Measurements from ENCODE around the gene ZBED3. TPM values are rescaled to one million over a fixed set of nuclear protein-coding genes. Genes with fewer than 3 reads are reported as not detected.

ZBED3 gene
- polyA plus RNA-seq, 1 donor from 2014 or later = 0.56 TPM

DNA sequence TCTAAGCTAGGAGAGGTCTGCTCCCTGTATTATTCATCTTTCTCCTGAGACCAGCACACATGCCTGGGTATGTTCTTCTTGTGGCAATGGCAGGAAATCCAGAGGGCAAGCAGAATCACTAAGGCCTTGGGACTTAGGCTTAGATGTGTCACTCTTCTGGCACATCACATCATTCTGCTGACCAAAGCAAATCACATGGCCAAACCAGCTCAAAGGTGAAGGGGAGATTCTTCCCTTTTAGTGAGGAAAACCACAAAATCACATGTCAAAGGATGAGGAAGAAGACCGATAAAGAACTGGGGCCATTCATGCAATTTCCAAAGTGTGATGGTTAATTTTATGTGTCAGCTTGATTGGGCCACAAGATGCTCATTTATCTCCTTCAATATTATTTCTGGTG, 62.6 kb downstream of the ZBED3 start:
- no peak overlapping the region for H2AFZ ChIP-seq (ENCODE audit: low read depth, low read length)
- H3K36me3 ChIP-seq (ENCODE audit: insufficient read depth, low read length) = no peaks in the 10 kb centered on the region
- TF ChIP-seq SMC3 (conservative IDR thresholded peaks at IDR 0.05; ENCODE audit: poor library complexity) (no peak), TAF1 (IDR thresholded peaks at IDR 0.05; ENCODE audit: low read depth) (no peak), MXI1 (conservative IDR thresholded peaks at IDR 0.05; ENCODE audit: poor library complexity, severe bottlenecking) (no peak), POLR2AphosphoS5 (IDR thresholded peaks at IDR 0.05) (no peak), EP300 (conservative IDR thresholded peaks at IDR 0.05; ENCODE audit: poor library complexity, severe bottlenecking) (no peak), REST (IDR thresholded peaks at IDR 0.05; ENCODE audit: borderline replicate concordance) (no peak), RAD21 (conservative IDR thresholded peaks at IDR 0.05) (no peak), EZH2 (IDR thresholded peaks at IDR 0.05; ENCODE audit: borderline replicate concordance, insufficient read depth, low read length, poor library complexity, severe bottlenecking) (no peak)
- TF ChIP-seq, protein P1, sequence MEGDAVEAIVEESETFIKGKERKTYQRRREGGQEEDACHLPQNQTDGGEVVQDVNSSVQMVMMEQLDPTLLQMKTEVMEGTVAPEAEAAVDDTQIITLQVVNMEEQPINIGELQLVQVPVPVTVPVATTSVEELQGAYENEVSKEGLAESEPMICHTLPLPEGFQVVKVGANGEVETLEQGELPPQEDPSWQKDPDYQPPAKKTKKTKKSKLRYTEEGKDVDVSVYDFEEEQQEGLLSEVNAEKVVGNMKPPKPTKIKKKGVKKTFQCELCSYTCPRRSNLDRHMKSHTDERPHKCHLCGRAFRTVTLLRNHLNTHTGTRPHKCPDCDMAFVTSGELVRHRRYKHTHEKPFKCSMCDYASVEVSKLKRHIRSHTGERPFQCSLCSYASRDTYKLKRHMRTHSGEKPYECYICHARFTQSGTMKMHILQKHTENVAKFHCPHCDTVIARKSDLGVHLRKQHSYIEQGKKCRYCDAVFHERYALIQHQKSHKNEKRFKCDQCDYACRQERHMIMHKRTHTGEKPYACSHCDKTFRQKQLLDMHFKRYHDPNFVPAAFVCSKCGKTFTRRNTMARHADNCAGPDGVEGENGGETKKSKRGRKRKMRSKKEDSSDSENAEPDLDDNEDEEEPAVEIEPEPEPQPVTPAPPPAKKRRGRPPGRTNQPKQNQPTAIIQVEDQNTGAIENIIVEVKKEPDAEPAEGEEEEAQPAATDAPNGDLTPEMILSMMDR (IDR thresholded peaks at IDR 0.05; ENCODE audit: poor library complexity, severe bottlenecking) = no peak
- H4K20me1 ChIP-seq (ENCODE audit: insufficient read depth) = no peaks in the 10 kb centered on the region
- H3K9me3 ChIP-seq (ENCODE audit: low read length) = no peaks in the 10 kb centered on the region
- H3K4me2 ChIP-seq (ENCODE audit: low read length) = no peak overlapping the region
- H3K27me3 ChIP-seq (ENCODE audit: insufficient read depth, low read depth, low read length) = no peaks in the 10 kb centered on the region
- no peak overlapping the region for H3K27ac ChIP-seq (ENCODE audit: low read length)
- H3K79me2 ChIP-seq (replicated peaks; ENCODE audit: insufficient read depth, low read length) = no peaks in the 10 kb centered on the region
- H3K9me2 ChIP-seq (ENCODE audit: insufficient read depth, low read length) = no peaks in the 10 kb centered on the region
- H3K4me3 ChIP-seq (ENCODE audit: low read length) = no peak overlapping the region
- H3K9ac ChIP-seq (ENCODE audit: low read length) = no peak overlapping the region
- H3F3A ChIP-seq (ENCODE audit: insufficient read depth, low read length, poor library complexity, severe bottlenecking) = no peaks in the 10 kb centered on the region

DNA sequence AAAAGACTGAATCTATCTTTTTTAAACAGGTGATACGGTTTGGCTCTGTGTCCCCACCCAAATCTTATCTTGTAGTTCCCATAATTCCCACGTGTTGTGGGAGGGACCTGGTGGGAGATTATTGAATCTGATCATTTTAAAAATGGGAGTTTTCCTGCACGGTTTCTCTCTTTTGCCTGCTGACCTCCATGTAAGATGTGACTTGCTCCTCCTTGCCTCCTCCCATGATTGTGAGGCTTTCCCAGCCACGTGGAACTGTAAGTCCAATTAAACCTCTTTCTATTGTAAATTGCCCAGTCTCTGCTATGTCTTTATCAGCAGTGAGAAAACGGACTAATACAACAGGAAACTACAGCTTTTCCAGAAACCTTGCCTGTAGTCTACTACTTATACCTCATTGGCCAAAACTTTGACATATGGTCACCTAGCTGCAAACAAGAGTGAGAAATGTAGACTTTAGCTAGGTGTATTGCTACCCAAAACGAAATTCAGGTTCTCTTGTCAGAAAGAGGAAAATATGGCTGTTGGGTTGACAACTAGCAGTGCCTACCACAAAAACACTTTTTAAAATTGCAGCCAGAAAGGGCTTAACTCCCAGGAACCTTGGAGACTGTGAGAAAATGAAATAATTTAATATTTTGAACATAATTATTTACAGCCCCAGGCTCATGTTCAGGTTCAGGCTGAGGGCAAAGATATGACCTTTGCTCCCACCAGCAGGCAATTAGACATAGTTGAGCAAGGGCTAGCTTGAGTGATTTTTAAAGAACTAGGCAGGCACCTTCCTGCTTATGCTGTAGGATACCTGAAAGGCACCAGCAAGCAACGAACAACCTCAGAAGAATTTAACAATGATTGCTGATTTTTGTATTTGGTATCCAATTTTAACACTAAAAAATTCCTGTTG, 64.3 kb downstream of the ZBED3 start:
- H3K27ac ChIP-seq (ENCODE audit: low read length) = no peak overlapping the region
- H3F3A ChIP-seq (ENCODE audit: insufficient read depth, low read length, poor library complexity, severe bottlenecking) = no peaks in the 10 kb centered on the region
- no peak overlapping the region for H2AFZ ChIP-seq (ENCODE audit: low read depth, low read length)
- no peaks in the 10 kb centered on the region for H4K20me1 ChIP-seq (ENCODE audit: insufficient read depth)
- no peaks in the 10 kb centered on the region for H3K79me2 ChIP-seq (replicated peaks; ENCODE audit: insufficient read depth, low read length)
- H3K27me3 ChIP-seq (ENCODE audit: insufficient read depth, low read depth, low read length) = no peaks in the 10 kb centered on the region
- H3K4me3 ChIP-seq (ENCODE audit: low read length) = no peak overlapping the region
- no peak overlapping the region for H3K4me2 ChIP-seq (ENCODE audit: low read length)
- H3K9ac ChIP-seq (ENCODE audit: low read length) = no peak overlapping the region
- TF ChIP-seq POLR2AphosphoS5 (IDR thresholded peaks at IDR 0.05) (no peak), EP300 (conservative IDR thresholded peaks at IDR 0.05; ENCODE audit: poor library complexity, severe bottlenecking) (no peak), MXI1 (conservative IDR thresholded peaks at IDR 0.05; ENCODE audit: poor library complexity, severe bottlenecking) (no peak), TAF1 (IDR thresholded peaks at IDR 0.05; ENCODE audit: low read depth) (no peak), EZH2 (IDR thresholded peaks at IDR 0.05; ENCODE audit: borderline replicate concordance, insufficient read depth, low read length, poor library complexity, severe bottlenecking) (no peak), RAD21 (conservative IDR thresholded peaks at IDR 0.05) (no peak), REST (IDR thresholded peaks at IDR 0.05; ENCODE audit: borderline replicate concordance) (no peak), SMC3 (conservative IDR thresholded peaks at IDR 0.05; ENCODE audit: poor library complexity) (no peak)
- TF ChIP-seq, protein P1 (IDR thresholded peaks at IDR 0.05; ENCODE audit: poor library complexity, severe bottlenecking) = no peak
- H3K36me3 ChIP-seq (ENCODE audit: insufficient read depth, low read length) = no peaks in the 10 kb centered on the region
- H3K9me2 ChIP-seq (ENCODE audit: insufficient read depth, low read length) = no peaks in the 10 kb centered on the region
- no peaks in the 10 kb centered on the region for H3K9me3 ChIP-seq (ENCODE audit: low read length)
